OCI-LY7 (cell line): ENCODE data around the gene HEYL. TPM values are rescaled to one million over a fixed set of nuclear protein-coding genes. Genes with fewer than 3 reads are reported as not detected.

Source experiments
- BruUV-seq: library from RNA; stranded (reverse); fragments of 400-500 nt; replicated peaks from 2 replicates; lab custom pipeline; 2021; lab: Mats Ljungman, UMichigan
- CTCF ChIA-PET: fragments of 300-600 bp; sonication (Branson Sonifier 250); formaldehyde crosslinking; loops from one replicate; lab custom pipeline; 2022; ENCODE audit warnings: antibody characterized with exemption; ENCODE audit not compliant: unreplicated experiment; lab: Charles Lee
- POLR2A ChIA-PET: fragments of 300-600 bp; sonication (Branson Sonifier 250); formaldehyde crosslinking; loops from one replicate; lab custom pipeline; 2022; ENCODE audit warnings: antibody characterized with exemption; lab: Charles Lee
- DNase-seq: peaks from one replicate; pipeline ENCODE4 v3.0.0-alpha.2; 2015; ENCODE audit warnings: low spot score
- H2AFZ ChIP-seq: fragments of 200-600 bp; sonication (generic), shearing (Covaris generic); 2 replicates; pipeline ENCODE4 v1.6.1; 2014; ENCODE audit warnings: mild to moderate bottlenecking, antibody characterized with exemption, low read length, moderate library complexity
- H3K27ac ChIP-seq: fragments of 200-600 bp; sonication (generic); 2 replicates; pipeline ENCODE4 v1.5.1; 2014; ENCODE audit warnings: mixed run types, low read depth, mild to moderate bottlenecking, moderate library complexity, low read length, inconsistent platforms; ENCODE audit not compliant: poor library complexity, severe bottlenecking
- H3K36me3 ChIP-seq: fragments of 200-600 bp; sonication (generic); 2 replicates; pipeline ENCODE4 v1.6.1; 2014; ENCODE audit warnings: mild to moderate bottlenecking, antibody characterized with exemption, low read length, moderate library complexity, mixed read lengths; ENCODE audit not compliant: insufficient read depth
- H3K4me1 ChIP-seq: fragments of 200-600 bp; sonication (generic); 2 replicates; pipeline ENCODE4 v1.5.1; 2014; ENCODE audit warnings: mild to moderate bottlenecking, low read length; ENCODE audit not compliant: insufficient read depth, poor library complexity, severe bottlenecking
- H3K4me2 ChIP-seq: fragments of 200-600 bp; sonication (generic); 2 replicates; pipeline ENCODE4 v1.6.1; 2014; ENCODE audit warnings: mild to moderate bottlenecking, low read length
- H3K4me3 ChIP-seq: fragments of 200-600 bp; sonication (generic); 2 replicates; pipeline ENCODE4 v1.5.1; 2014; ENCODE audit warnings: mild to moderate bottlenecking, low read depth, low read length; ENCODE audit not compliant: poor library complexity, severe bottlenecking
- H3K79me2 ChIP-seq: fragments of 200-600 bp; sonication (generic); 2 replicates; pipeline ENCODE4 v1.6.1; 2016; ENCODE audit warnings: low read depth, mild to moderate bottlenecking, low read length, moderate library complexity, mixed read lengths; ENCODE audit not compliant: insufficient read depth
- H3K9me2 ChIP-seq: fragments of 200-600 bp; sonication (generic); 2 replicates; pipeline ENCODE4 v1.6.1; 2016; ENCODE audit warnings: mild to moderate bottlenecking, low read length, mixed read lengths; ENCODE audit not compliant: insufficient read depth
- H3K9me3 ChIP-seq: fragments of 200-600 bp; sonication (generic); 2 replicates; pipeline ENCODE4 v1.6.1; 2014; ENCODE audit warnings: mild to moderate bottlenecking, mixed run types, low read length, mixed read lengths
- H4K20me1 ChIP-seq: fragments of 200-600 bp; sonication (generic); 2 replicates; pipeline ENCODE4 v1.6.1; 2014; ENCODE audit warnings: mild to moderate bottlenecking, antibody characterized with exemption, low read length, moderate library complexity, mixed read lengths; ENCODE audit not compliant: insufficient read depth
- CTCF ChIP-seq: fragments of 200-600 bp; sonication (generic); conservative IDR thresholded peaks from 2 replicates; pipeline ENCODE4 v1.5.1; 2014; ENCODE audit warnings: mild to moderate bottlenecking, antibody characterized with exemption, low read length, moderate library complexity, mixed read lengths
- EZH2phosphoT487 ChIP-seq: fragments of 200-600 bp; sonication (generic); IDR thresholded peaks from 2 replicates; pipeline ENCODE4 v1.6.1; 2018; ENCODE audit warnings: low read depth, borderline replicate concordance, mild to moderate bottlenecking, mixed run types, antibody characterized with exemption, low read length, moderate library complexity, mixed read lengths
- intact Hi-C: fragments of 100-400 bp; cut with micrococcal nuclease; formaldehyde crosslinking; loops from one replicate; pipeline ENCODE4 v1.10.0; 2022; ENCODE audit not compliant: unreplicated experiment
- total RNA-seq, 2 experiments: library from RNA; depleted of rRNA in 1 of 2; stranded (reverse); fragments of >200 nt in 1 of 2; shearing (Covaris generic) in 1 of 2; gene quantifications; 2 replicates each; pipeline ENCODE4 v1.2.3, GENCODE V29; 2014 to 2022

The HEYL gene
- total RNA-seq, 2 experiments from 2014 or later = not detected

- no peaks in the 10 kb centered on the region for H3K4me1 ChIP-seq
- H3K36me3 ChIP-seq = no peaks in the 10 kb centered on the region
- H4K20me1 ChIP-seq = no peaks in the 10 kb centered on the region
- POLR2A ChIA-PET = interaction anchor here (0.7 kb wide), 1 partner anchor 25 kb away, joined by 4 read pairs; no protein-coding TSS in a partner anchor
- H3K9me2 ChIP-seq = no peaks in the 10 kb centered on the region
- no peak for DNase-seq
- BruUV-seq = no TSS peak
- no peak overlapping the region for H3K27ac ChIP-seq
- H2AFZ ChIP-seq = no peak overlapping the region
- H3K4me3 ChIP-seq = no peak overlapping the region
- intact Hi-C loops = no loop called here
- no peak overlapping the region for H3K4me2 ChIP-seq
- TF ChIP-seq EZH2phosphoT487 = no peak
- no peak for TF ChIP-seq CTCF
- no peaks in the 10 kb centered on the region for H3K9me3 ChIP-seq
- H3K79me2 ChIP-seq = no peaks in the 10 kb centered on the region
- CTCF ChIA-PET = no interaction called here
These were observed 44.3 kb upstream of the HEYL start for GRCh38 chr1:39683591-39684312.

GRCh38 chr1:39681999-39682398 lies 42.6 kb upstream of the HEYL start:
- no peak overlapping the region for H3K4me3 ChIP-seq
- H3K9me2 ChIP-seq = no peaks in the 10 kb centered on the region
- H3K9me3 ChIP-seq = no peaks in the 10 kb centered on the region
- no peaks in the 10 kb centered on the region for H3K79me2 ChIP-seq
- ChIA-PET CTCF (no interaction called here), POLR2A (interaction anchor here (1.6 kb wide), 1 partner anchor 73 kb away, joined by 3 read pairs; no protein-coding TSS in a partner anchor)
- DNase-seq = no peak
- H3K27ac ChIP-seq = no peak overlapping the region
- H3K4me2 ChIP-seq = no peak overlapping the region
- no TSS peak for BruUV-seq
- no peak for TF ChIP-seq CTCF
- no peak for TF ChIP-seq EZH2phosphoT487
- no peaks in the 10 kb centered on the region for H3K4me1 ChIP-seq
- no peaks in the 10 kb centered on the region for H3K36me3 ChIP-seq
- no peaks in the 10 kb centered on the region for H4K20me1 ChIP-seq
- H2AFZ ChIP-seq = no peak overlapping the region
- intact Hi-C loops = no loop called here

GRCh38 chr1:39681294-39681693 lies 41.9 kb upstream of the HEYL start:
- H3K79me2 ChIP-seq = no peaks in the 10 kb centered on the region
- POLR2A ChIA-PET = interaction anchor here (0.7 to 1.6 kb wide), 2 partner anchors 13 to 73 kb away, joined by 3 read pairs; no protein-coding TSS in a partner anchor
- intact Hi-C loops = no loop called here
- no peaks in the 10 kb centered on the region for H4K20me1 ChIP-seq
- H3K27ac ChIP-seq = no peak overlapping the region
- BruUV-seq = no TSS peak
- no peak for DNase-seq
- no peaks in the 10 kb centered on the region for H3K36me3 ChIP-seq
- H3K9me2 ChIP-seq = no peaks in the 10 kb centered on the region
- CTCF ChIA-PET = no interaction called here
- H3K4me1 ChIP-seq = no peaks in the 10 kb centered on the region
- H2AFZ ChIP-seq = no peak overlapping the region
- H3K4me3 ChIP-seq = no peak overlapping the region
- TF ChIP-seq EZH2phosphoT487 (no peak), CTCF (no peak)
- H3K4me2 ChIP-seq = no peak overlapping the region
- H3K9me3 ChIP-seq = no peaks in the 10 kb centered on the region
